Thymus (tissue), 11 donors: ENCODE measurements around the gene PTPRQ. TPM values are rescaled to one million over a fixed set of nuclear protein-coding genes. Genes with fewer than 3 reads are reported as not detected.
A peak's percentile ranks its signal among the peaks of the same experiment; 100 is the strongest.
"Not testable (repeated sequence)": the region's sequence is repeated elsewhere in the genome, so short reads cannot be mapped to it uniquely, and the experiment has no call there.

Experiments used
- DNase-seq, 9 donors: peaks; one replicate each; pipeline ENCODE4 v3.0.0-alpha.2; 2013; ENCODE audit warnings: low spot score in 9 of 9, low read depth in 6 of 9, missing footprints in 1 of 9
- H3K27ac ChIP-seq, 2 donors: one replicate each; pipeline ENCODE4 v1.5.1; 2013; ENCODE audit warnings: control low read depth in 1 of 2, low read depth in 1 of 2, low read length in 1 of 2, mild to moderate bottlenecking in 1 of 2, moderate library complexity in 1 of 2
- H3K27me3 ChIP-seq, 2 donors: one replicate each; pipeline ENCODE4 v1.5.1; 2013; ENCODE audit warnings: low read length in 1 of 2; ENCODE audit not compliant: control insufficient read depth in 2 of 2, insufficient read depth in 1 of 2
- H3K36me3 ChIP-seq, 2 donors: one replicate each; pipeline ENCODE4 v1.5.1; 2013; ENCODE audit warnings: low read length in 1 of 2, mild to moderate bottlenecking in 1 of 2, moderate library complexity in 1 of 2; ENCODE audit not compliant: control insufficient read depth in 2 of 2, insufficient read depth in 2 of 2
- H3K4me1 ChIP-seq, 2 donors: one replicate each; pipeline ENCODE4 v1.5.1; 2013; ENCODE audit warnings: low read length in 2 of 2; ENCODE audit not compliant: control insufficient read depth in 2 of 2, insufficient read depth in 2 of 2
- H3K4me3 ChIP-seq, 2 donors: one replicate each; pipeline ENCODE4 v1.5.1; 2013; ENCODE audit warnings: low read length in 2 of 2, control low read depth in 1 of 2, mild to moderate bottlenecking in 1 of 2
- H3K9me3 ChIP-seq, 2 donors: one replicate each; pipeline ENCODE4 v1.5.1; 2013; ENCODE audit warnings: low read length in 1 of 2, mild to moderate bottlenecking in 1 of 2; ENCODE audit not compliant: control insufficient read depth in 2 of 2, insufficient read depth in 1 of 2
- WGBS: extraction: QIAGEN DNeasy Blood & Tissue Kit; methylation state at CpG from one replicate; pipeline ENCODE4 v1.1.7; 2013; 5-methylcytosine and 5-hydroxymethylcytosine counted together
- polyA plus RNA-seq: library from polyadenylated mRNA; stranded (reverse); fragments of 200-250 nt; gene quantifications from one replicate; pipeline ENCODE4 v1.2.3, GENCODE V29; 2013
- total RNA-seq: library from RNA; stranded (reverse); fragments of 120-200 nt; gene quantifications from one replicate; pipeline ENCODE4 v1.2.4, GENCODE V29; 2013
- donor health status: healthy.

The PTPRQ gene
- total and polyA plus RNA-seq, 2 donors, result 0.05 TPM

- not testable (repeated sequence) for H3K27me3 ChIP-seq, H3K4me1 ChIP-seq, H3K9me3 ChIP-seq, DNase-seq, H3K27ac ChIP-seq, H3K36me3 ChIP-seq, H3K4me3 ChIP-seq
- WGBS, result 90% methylated on average over 18 of the region's 18 CpGs
These were observed 17.8 kb downstream of the PTPRQ start for GRCh38 chr12:80461851-80462250.

GRCh38 chr12:80469681-80470080, 25.6 kb downstream of the PTPRQ start:
- Histone ChIP-seq H3K9me3 (no peaks in the 10 kb centered on the region), H3K4me1 (no peaks in the 10 kb centered on the region), H3K36me3 (no peaks in the 10 kb centered on the region), H3K4me3 (no peak overlapping the region), H3K27me3 (no peaks in the 10 kb centered on the region), H3K27ac (no peak overlapping the region)
- no peak for DNase-seq
- 98% methylated on average over 1 of the region's 1 CpG for WGBS

- Histone ChIP-seq H3K4me1 (no peaks in the 10 kb centered on the region), H3K27ac (no peak overlapping the region), H3K4me3 (no peak overlapping the region), H3K27me3 (no peaks in the 10 kb centered on the region), H3K9me3 (no peaks in the 10 kb centered on the region), H3K36me3 (no peaks in the 10 kb centered on the region)
- WGBS, result 84% methylated on average over 1 of the region's 1 CpG
- no peak for DNase-seq
These were observed 26.4 kb downstream of the PTPRQ start for GRCh38 chr12:80470403-80470802.

GRCh38 chr12:80472236-80472635, 28.2 kb downstream of the PTPRQ start:
- no peak for DNase-seq
- no peaks in the 10 kb centered on the region for H3K9me3 ChIP-seq
- no peaks in the 10 kb centered on the region for H3K36me3 ChIP-seq
- no peak overlapping the region for H3K4me3 ChIP-seq
- H3K27me3 ChIP-seq, result no peaks in the 10 kb centered on the region
- no peak overlapping the region for H3K27ac ChIP-seq
- no peaks in the 10 kb centered on the region for H3K4me1 ChIP-seq

- H3K27ac ChIP-seq, result no peak overlapping the region
- DNase-seq, result peak in 1 of 9 donors; percentile 3
- no peaks in the 10 kb centered on the region for H3K27me3 ChIP-seq
- WGBS, result 11% methylated on average over 4 of the region's 4 CpGs
- no peaks in the 10 kb centered on the region for H3K9me3 ChIP-seq
- no peak overlapping the region for H3K4me3 ChIP-seq
- H3K36me3 ChIP-seq, result no peaks in the 10 kb centered on the region
- no peaks in the 10 kb centered on the region for H3K4me1 ChIP-seq
These were observed 29.0 kb downstream of the PTPRQ start for GRCh38 chr12:80472911-80473500.

GRCh38 chr12:80477521-80478145, 33.6 kb downstream of the PTPRQ start:
- not testable (repeated sequence) for H3K27me3 ChIP-seq, H3K4me3 ChIP-seq, H3K9me3 ChIP-seq, DNase-seq, H3K36me3 ChIP-seq, H3K4me1 ChIP-seq, H3K27ac ChIP-seq
- WGBS, result 95% methylated on average over 31 of the region's 31 CpGs

GRCh38 chr12:80484746-80485145, 40.7 kb downstream of the PTPRQ start:
- H3K27ac ChIP-seq, result no peak overlapping the region
- no peaks in the 10 kb centered on the region for H3K36me3 ChIP-seq
- H3K27me3 ChIP-seq, result no peaks in the 10 kb centered on the region
- no peaks in the 10 kb centered on the region for H3K4me1 ChIP-seq
- no peak overlapping the region for H3K4me3 ChIP-seq
- no peaks in the 10 kb centered on the region for H3K9me3 ChIP-seq
- no peak for DNase-seq
- WGBS, result 66% methylated on average over 2 of the region's 2 CpGs

GRCh38 chr12:80485222-80485987, 41.4 kb downstream of the PTPRQ start:
- WGBS, result 90% methylated on average over 5 of the region's 5 CpGs
- DNase-seq, result no peak
- H3K27me3 ChIP-seq, result no peaks in the 10 kb centered on the region

GRCh38 chr12:80490329-80490728, 46.3 kb downstream of the PTPRQ start:
- Histone ChIP-seq H3K27ac (no peak overlapping the region), H3K9me3 (no peaks in the 10 kb centered on the region), H3K4me1 (no peaks in the 10 kb centered on the region), H3K27me3 (no peaks in the 10 kb centered on the region), H3K4me3 (no peak overlapping the region), H3K36me3 (no peaks in the 10 kb centered on the region)
- no peak for DNase-seq
- 86% methylated on average over 2 of the region's 2 CpGs for WGBS

More at GRCh38 chr12:80485222-80485987, 41.4 kb downstream of the PTPRQ start:
- no peak overlapping the region for H3K27ac ChIP-seq
- H3K4me3 ChIP-seq, result no peak overlapping the region
- H3K4me1 ChIP-seq, result no peaks in the 10 kb centered on the region
- no peaks in the 10 kb centered on the region for H3K36me3 ChIP-seq
- H3K9me3 ChIP-seq, result no peaks in the 10 kb centered on the region
